ENCODE measurements around the gene WWP2.

GRCh38 chr16:69939821-69940585 lies 177.9 kb downstream of the WWP2 start:
- TF ChIP-seq POLR2A (IDR thresholded peaks at IDR 0.05), result no peak
- no peak for TF ChIP-seq CTCF (IDR thresholded peaks at IDR 0.05)
